Astrocyte (in vitro differentiated cells and primary cell): ENCODE data around the gene TNFAIP8L2. TPM values are rescaled to one million over a fixed set of nuclear protein-coding genes. Genes with fewer than 3 reads are reported as not detected.

Experiments used
- DNase-seq: peaks from one replicate; pipeline ENCODE4 v3.0.0-alpha.2; 2010; ENCODE audit warnings: low read depth
- FAIRE-seq: peaks from 2 replicates; lab custom pipeline; 2011; peaks lifted over from hg19 to GRCh38; lab: Jason Lieb, UNC
- H2AFZ ChIP-seq: 2 replicates; pipeline ENCODE4 v1.6.0; 2012; ENCODE audit warnings: low read depth, low read length, inconsistent platforms
- H3K27ac ChIP-seq: 2 replicates; pipeline ENCODE4 v1.5.1; 2011; ENCODE audit warnings: low read depth, low read length, inconsistent platforms
- H3K27me3 ChIP-seq: 2 replicates; pipeline ENCODE4 v1.6.0; 2011; ENCODE audit warnings: low read length, inconsistent platforms; ENCODE audit not compliant: insufficient read depth
- H3K36me3 ChIP-seq: 2 replicates; pipeline ENCODE4 v1.5.1; 2011; ENCODE audit warnings: low read length, inconsistent platforms; ENCODE audit not compliant: insufficient read depth
- H3K4me1 ChIP-seq: 2 replicates; pipeline ENCODE4 v1.5.1; 2011; ENCODE audit warnings: low read length, inconsistent platforms; ENCODE audit not compliant: insufficient read depth
- H3K4me2 ChIP-seq: 2 replicates; pipeline ENCODE4 v1.6.0; 2012; ENCODE audit warnings: low read length, inconsistent platforms
- H3K4me3 ChIP-seq: 2 replicates; pipeline ENCODE4 v1.5.1; 2011; ENCODE audit warnings: low read depth, mild to moderate bottlenecking, low read length, inconsistent platforms; ENCODE audit not compliant: insufficient read depth
- H3K79me2 ChIP-seq: 2 replicates; pipeline ENCODE4 v1.6.0; 2012; ENCODE audit warnings: mild to moderate bottlenecking, low read length, inconsistent platforms; ENCODE audit not compliant: insufficient read depth
- H3K9ac ChIP-seq: 2 replicates; pipeline ENCODE4 v1.6.0; 2012; ENCODE audit warnings: mild to moderate bottlenecking, low read length, inconsistent platforms
- H3K9me3 ChIP-seq: 2 replicates; pipeline ENCODE4 v1.5.1; 2012; ENCODE audit warnings: low read depth, mild to moderate bottlenecking, low read length, inconsistent platforms; ENCODE audit not compliant: insufficient read depth
- H4K20me1 ChIP-seq: 2 replicates; pipeline ENCODE4 v1.6.0; 2012; ENCODE audit warnings: low read length, inconsistent platforms; ENCODE audit not compliant: insufficient read depth
- H3K27ac Mint-ChIP-seq: one replicate; pipeline ENCODE4 v1.8.0; 2021; ENCODE audit warnings: mild to moderate bottlenecking, mixed read lengths; ENCODE audit not compliant: unreplicated experiment
- H3K27me3 Mint-ChIP-seq: one replicate; pipeline ENCODE4 v1.8.0; 2021; ENCODE audit warnings: low read depth, mixed read lengths; ENCODE audit not compliant: unreplicated experiment
- H3K36me3 Mint-ChIP-seq: one replicate; pipeline ENCODE4 v1.8.0; 2021; ENCODE audit warnings: low read depth, mixed read lengths; ENCODE audit not compliant: unreplicated experiment
- H3K4me1 Mint-ChIP-seq: one replicate; pipeline ENCODE4 v1.8.0; 2021; ENCODE audit warnings: low read depth, mixed read lengths; ENCODE audit not compliant: unreplicated experiment
- H3K4me3 Mint-ChIP-seq: one replicate; pipeline ENCODE4 v1.8.0; 2021; ENCODE audit warnings: mild to moderate bottlenecking, moderate library complexity, mixed read lengths; ENCODE audit not compliant: unreplicated experiment
- H3K9me3 Mint-ChIP-seq: one replicate; pipeline ENCODE4 v1.8.0; 2021; ENCODE audit warnings: mild to moderate bottlenecking, mixed read lengths; ENCODE audit not compliant: unreplicated experiment
- CTCF ChIP-seq: IDR thresholded peaks from 2 replicates; pipeline ENCODE4 v1.5.1; 2011; ENCODE audit warnings: low read depth, mild to moderate bottlenecking, inconsistent platforms, low read length, moderate library complexity; ENCODE audit not compliant: insufficient read depth
- EZH2 ChIP-seq: IDR thresholded peaks from 2 replicates; pipeline ENCODE4 v1.6.1; 2012; ENCODE audit warnings: mild to moderate bottlenecking, low read length, inconsistent platforms; ENCODE audit not compliant: insufficient read depth
- total RNA-seq: library from RNA; stranded (reverse); gene quantifications from 2 replicates; pipeline ENCODE4 v1.2.1, GENCODE V29; 2021

TNFAIP8L2 gene
- total RNA-seq, 1 donor from 2014 or later, result not detected

GRCh38 chr1:151171190-151171589 is 14.7 kb downstream of the TNFAIP8L2 start:
- Histone ChIP-seq H3K9me3 (no peaks in the 10 kb centered on the region), H3K27me3 (no peaks in the 10 kb centered on the region), H4K20me1 (peaks cover 6% of the 10 kb centered on the region), H2AFZ (no peak overlapping the region), H3K27ac (no peak overlapping the region), H3K9ac (no peak overlapping the region), H3K4me1 (peaks cover 7% of the 10 kb centered on the region), H3K79me2 (peaks cover 20% of the 10 kb centered on the region), H3K4me3 (no peak overlapping the region), H3K4me2 (no peak overlapping the region), H3K36me3 (peaks cover 7% of the 10 kb centered on the region)
- no peak for DNase-seq
- no peak for FAIRE-seq
- TF ChIP-seq CTCF (no peak), EZH2 (no peak)
- Mint-ChIP-seq H3K27ac (peak overlapping the region; percentile 22), H3K4me3 (peak overlapping the region; percentile 2), H3K36me3 (peaks cover 23% of the 10 kb centered on the region), H3K9me3 (no peaks in the 10 kb centered on the region), H3K27me3 (no peaks in the 10 kb centered on the region), H3K4me1 (peaks cover 6% of the 10 kb centered on the region)

GRCh38 chr1:151175041-151175741 is 18.7 kb downstream of the TNFAIP8L2 start:
- H3K27ac ChIP-seq, result no peak overlapping the region
- peaks cover 27% of the 10 kb centered on the region for H3K36me3 Mint-ChIP-seq
- H3K9me3 Mint-ChIP-seq, result no peaks in the 10 kb centered on the region
- no peak overlapping the region for H3K4me3 Mint-ChIP-seq
- no peak overlapping the region for H2AFZ ChIP-seq
- H3K27ac Mint-ChIP-seq, result no peak overlapping the region
- peaks cover 14% of the 10 kb centered on the region for H3K36me3 ChIP-seq
- H3K4me3 ChIP-seq, result no peak overlapping the region
- FAIRE-seq (no peak), DNase-seq (no peak)
- no peaks in the 10 kb centered on the region for H3K4me1 ChIP-seq
- no peaks in the 10 kb centered on the region for H3K4me1 Mint-ChIP-seq
- no peaks in the 10 kb centered on the region for H3K27me3 ChIP-seq
- no peaks in the 10 kb centered on the region for H4K20me1 ChIP-seq
- H3K79me2 ChIP-seq, result no peaks in the 10 kb centered on the region
- no peak overlapping the region for H3K4me2 ChIP-seq
- TF ChIP-seq CTCF (no peak), EZH2 (no peak)
- H3K9me3 ChIP-seq, result no peaks in the 10 kb centered on the region
- H3K27me3 Mint-ChIP-seq, result no peaks in the 10 kb centered on the region
- H3K9ac ChIP-seq, result no peak overlapping the region

GRCh38 chr1:151175863-151176262 is 19.4 kb downstream of the TNFAIP8L2 start, which contains the start of gene TMOD4:
TMOD4 (minus strand) TSS chr1:151175981; CDS start chr1:151174875, 1,106 bp downstream.
- Mint-ChIP-seq H3K27ac (no peak within 1 kb of the TSS), H3K4me3 (no peak within 1 kb of the TSS), H3K27me3 (no peaks in the 10 kb centered on the region), H3K9me3 (no peaks in the 10 kb centered on the region), H3K36me3 (peaks cover 33% of the 10 kb centered on the region), H3K4me1 (no peaks in the 10 kb centered on the region)
- no peaks in the 10 kb centered on the region for H3K27me3 ChIP-seq
- H3K36me3 ChIP-seq, result peaks cover 17% of the 10 kb centered on the region
- H3K4me1 ChIP-seq, result no peaks in the 10 kb centered on the region
- no peak within 1 kb of the TSS for H3K9ac ChIP-seq
- H3K4me2 ChIP-seq, result no peak within 1 kb of the TSS
- FAIRE-seq (no peak), DNase-seq (no peak)
- H3K27ac ChIP-seq, result no peak within 1 kb of the TSS
- TF ChIP-seq CTCF, result peak; percentile 52
- TF ChIP-seq EZH2, result no peak
- no peaks in the 10 kb centered on the region for H4K20me1 ChIP-seq
- H3K4me3 ChIP-seq, result no peak within 1 kb of the TSS
- H2AFZ ChIP-seq, result no peak within 1 kb of the TSS
- no peaks in the 10 kb centered on the region for H3K79me2 ChIP-seq
- no peaks in the 10 kb centered on the region for H3K9me3 ChIP-seq
